HFFc6 (cell line): ENCODE data around the gene ZNF853. TPM values are rescaled to one million over a fixed set of nuclear protein-coding genes. Genes with fewer than 3 reads are reported as not detected.

Experiments used
- DNase-seq: peaks from one replicate; pipeline ENCODE4 v3.0.0-alpha.2; 2018
- H3K27ac Mint-ChIP-seq: 2 replicates; pipeline ENCODE4 v1.8.0; 2020; ENCODE audit warnings: mild to moderate bottlenecking, mixed read lengths
- H3K27me3 Mint-ChIP-seq: 2 replicates; pipeline ENCODE4 v1.8.0; 2021; ENCODE audit warnings: mild to moderate bottlenecking, moderate library complexity, mixed read lengths; ENCODE audit not compliant: insufficient read depth
- H3K36me3 Mint-ChIP-seq: 2 replicates; pipeline ENCODE4 v1.8.0; 2021; ENCODE audit warnings: low read depth, mixed read lengths
- H3K4me1 Mint-ChIP-seq: 2 replicates; pipeline ENCODE4 v1.8.0; 2020; ENCODE audit warnings: low read depth, mixed read lengths
- H3K4me3 Mint-ChIP-seq: 2 replicates; pipeline ENCODE4 v1.8.0; 2020; ENCODE audit warnings: mild to moderate bottlenecking, moderate library complexity, mixed read lengths
- H3K9me3 Mint-ChIP-seq: 2 replicates; pipeline ENCODE4 v1.8.0; 2020; ENCODE audit warnings: mild to moderate bottlenecking, mixed read lengths
- CTCF ChIP-seq: fragments of 200-600 bp; sonication (generic); IDR thresholded peaks from 2 replicates; pipeline ENCODE4 v1.5.0; 2021; ENCODE audit warnings: antibody characterized with exemption, mild to moderate bottlenecking
- total RNA-seq, 6 experiments: library from RNA; stranded (reverse); fragmentation: NEBNext Ultra II Directional; extraction: Animal tissue kit (Norgen Biotek cat#: 25700); gene quantifications; 2 replicates in 1 of 6; 3 replicates in 5 of 6; pipeline ENCODE4 v1.2.3, GENCODE V29; 2021

The ZNF853 gene
- total RNA-seq, 6 experiments from 2014 or later: 0.05 to 0.07 (median 0.06) TPM; not detected in 3

- Mint-ChIP-seq H3K4me3 (no peak overlapping the region), H3K36me3 (no peaks in the 10 kb centered on the region), H3K27ac (no peak overlapping the region), H3K27me3 (peaks cover 44% of the 10 kb centered on the region), H3K4me1 (no peaks in the 10 kb centered on the region), H3K9me3 (no peaks in the 10 kb centered on the region)
- DNase-seq: no peak
- TF ChIP-seq CTCF: no peak
These were observed 4.6 kb downstream of the ZNF853 start for GRCh38 chr7:6619961-6620360.

GRCh38 chr7:6621195-6622133 is 6.1 kb downstream of the ZNF853 start:
- H3K4me1 Mint-ChIP-seq: no peaks in the 10 kb centered on the region
- no peak overlapping the region for H3K4me3 Mint-ChIP-seq
- no peak for TF ChIP-seq CTCF
- no peak for DNase-seq
- no peak overlapping the region for H3K27ac Mint-ChIP-seq
- H3K27me3 Mint-ChIP-seq: peaks cover 42% of the 10 kb centered on the region
- H3K36me3 Mint-ChIP-seq: no peaks in the 10 kb centered on the region
- no peaks in the 10 kb centered on the region for H3K9me3 Mint-ChIP-seq

GRCh38 chr7:6622134-6622710 is 6.8 kb downstream of the ZNF853 start:
- no peak overlapping the region for H3K4me3 Mint-ChIP-seq
- H3K9me3 Mint-ChIP-seq: no peaks in the 10 kb centered on the region
- no peaks in the 10 kb centered on the region for H3K4me1 Mint-ChIP-seq
- no peak for DNase-seq
- peaks cover 43% of the 10 kb centered on the region for H3K27me3 Mint-ChIP-seq
- H3K27ac Mint-ChIP-seq: no peak overlapping the region
- no peaks in the 10 kb centered on the region for H3K36me3 Mint-ChIP-seq
- TF ChIP-seq CTCF: no peak

- Mint-ChIP-seq H3K36me3 (no peaks in the 10 kb centered on the region), H3K27ac (no peak overlapping the region), H3K4me3 (no peak overlapping the region), H3K9me3 (no peaks in the 10 kb centered on the region), H3K4me1 (no peaks in the 10 kb centered on the region), H3K27me3 (peaks cover 31% of the 10 kb centered on the region)
- TF ChIP-seq CTCF: no peak
- DNase-seq: no peak
These were observed 8.3 kb downstream of the ZNF853 start for GRCh38 chr7:6623589-6624245.

- Mint-ChIP-seq H3K27me3 (peaks cover 27% of the 10 kb centered on the region), H3K36me3 (no peaks in the 10 kb centered on the region), H3K27ac (no peak overlapping the region), H3K4me1 (no peaks in the 10 kb centered on the region), H3K9me3 (no peaks in the 10 kb centered on the region), H3K4me3 (no peak overlapping the region)
- DNase-seq: no peak
- TF ChIP-seq CTCF: no peak
These were observed 8.8 kb downstream of the ZNF853 start for GRCh38 chr7:6624246-6624611.
